Measurements from ENCODE around the gene F10. TPM values are rescaled to one million over a fixed set of nuclear protein-coding genes. Genes with fewer than 3 reads are reported as not detected.

Gene F10
- total and polyA plus RNA-seq, 2 experiments from 2014 or later = 0.76 to 1.6 TPM

GRCh38 chr13:113138792-113139551, 16.4 kb downstream of the F10 start:
- Histone ChIP-seq H3K4me1 (ENCODE audit: insufficient read depth) (peaks cover 9% of the 10 kb centered on the region), H3F3A (replicated peaks; ENCODE audit: low read depth) (no peaks in the 10 kb centered on the region), H3K27me3 (ENCODE audit: insufficient read depth) (no peaks in the 10 kb centered on the region), H3K27ac (ENCODE audit: low read depth) (no peak overlapping the region), H3K36me3 (ENCODE audit: insufficient read depth) (no peaks in the 10 kb centered on the region), H3K9me2 (ENCODE audit: insufficient read depth) (no peaks in the 10 kb centered on the region), H3K79me2 (replicated peaks; ENCODE audit: insufficient read depth) (no peaks in the 10 kb centered on the region), H4K20me1 (replicated peaks; ENCODE audit: insufficient read depth) (no peaks in the 10 kb centered on the region), H3K4me2 (no peak overlapping the region), H3K4me3 (no peak overlapping the region), H2AFZ (no peak overlapping the region)
- H3K4me1 Mint-ChIP-seq = peaks cover 14% of the 10 kb centered on the region
- DNase-seq (ENCODE audit: low spot score) = no peak
- H3K27ac Mint-ChIP-seq = no peak overlapping the region
- H3K4me3 Mint-ChIP-seq = no peak overlapping the region
- no peak for ATAC-seq
- no peak for TF ChIP-seq EZH2phosphoT487 (IDR thresholded peaks at IDR 0.05; ENCODE audit: unreplicated experiment)
- no peak for TF ChIP-seq ZNF114 (CRISPR knock-in tag; IDR thresholded peaks at IDR 0.05)
- no peak for TF ChIP-seq ETS1 (IDR thresholded peaks at IDR 0.05)
- TF ChIP-seq ZNF331 (CRISPR knock-in tag; IDR thresholded peaks at IDR 0.05; ENCODE audit: low read depth) = no peak
- no peak for TF ChIP-seq CTCF (conservative IDR thresholded peaks at IDR 0.05; ENCODE audit: low read depth in 2 of 2)
- no peak for TF ChIP-seq CREB1 (CRISPR knock-in tag; IDR thresholded peaks at IDR 0.05; ENCODE audit: low read depth)
- TF ChIP-seq ZNF462 (CRISPR knock-in tag; IDR thresholded peaks at IDR 0.05) = no peak
- TF ChIP-seq NANOG (IDR thresholded peaks at IDR 0.05; ENCODE audit: borderline replicate concordance) = no peak
- H3K36me3 Mint-ChIP-seq (ENCODE audit: low read depth) = no peaks in the 10 kb centered on the region
- H3K9me3 Mint-ChIP-seq = no peaks in the 10 kb centered on the region
- H3K27me3 Mint-ChIP-seq (ENCODE audit: insufficient read depth, low read depth, poor library complexity) = no peaks in the 10 kb centered on the region

Measured in GM23338 (cell line).